Measurements from ENCODE around the gene PTCD2.

Gene PTCD2

GRCh38 chr5:72376381-72376780 lies 56.2 kb downstream of the PTCD2 start:
- no peaks in the 10 kb centered on the region for H4K20me1 ChIP-seq (ENCODE audit: insufficient read depth, low read length, poor library complexity, severe bottlenecking)
- no peaks in the 10 kb centered on the region for H3K36me3 ChIP-seq (ENCODE audit: insufficient read depth, low read length)
- no peaks in the 10 kb centered on the region for H3K4me1 ChIP-seq (ENCODE audit: insufficient read depth, low read length, poor library complexity, severe bottlenecking)
- H2AFZ ChIP-seq (ENCODE audit: low read length), result no peak overlapping the region
- H3K9ac ChIP-seq (ENCODE audit: low read depth, low read length, poor library complexity, severe bottlenecking), result no peak overlapping the region
- no peaks in the 10 kb centered on the region for H3F3A ChIP-seq (ENCODE audit: low read depth)
- no peak overlapping the region for H3K4me3 ChIP-seq (ENCODE audit: low read length, poor library complexity, severe bottlenecking)
- H3K4me2 ChIP-seq (ENCODE audit: low read depth, low read length, poor library complexity, severe bottlenecking), result no peak overlapping the region
- H3K9me3 ChIP-seq (ENCODE audit: insufficient read depth, low read depth, low read length), result no peaks in the 10 kb centered on the region
- H3K27me3 ChIP-seq (ENCODE audit: insufficient read depth, low read length, poor library complexity, severe bottlenecking), result no peaks in the 10 kb centered on the region
- no peaks in the 10 kb centered on the region for H3K79me2 ChIP-seq (ENCODE audit: insufficient read depth, low read length)
- TF ChIP-seq CTCF (conservative IDR thresholded peaks at IDR 0.05; ENCODE audit: low read length), result no peak
- no peak for TF ChIP-seq EZH2phosphoT487 (IDR thresholded peaks at IDR 0.05; ENCODE audit: borderline replicate concordance)
- H3K9me2 ChIP-seq (replicated peaks; ENCODE audit: low read depth, low read length), result no peaks in the 10 kb centered on the region

GRCh38 chr5:72377910-72378638 lies 57.9 kb downstream of the PTCD2 start:
- no peak overlapping the region for H2AFZ ChIP-seq (ENCODE audit: low read length)
- no peaks in the 10 kb centered on the region for H3K27me3 ChIP-seq (ENCODE audit: insufficient read depth, low read length, poor library complexity, severe bottlenecking)
- H4K20me1 ChIP-seq (ENCODE audit: insufficient read depth, low read length, poor library complexity, severe bottlenecking), result no peaks in the 10 kb centered on the region
- no peak overlapping the region for H3K4me3 ChIP-seq (ENCODE audit: low read length, poor library complexity, severe bottlenecking)
- H3K4me2 ChIP-seq (ENCODE audit: low read depth, low read length, poor library complexity, severe bottlenecking), result no peak overlapping the region
- H3K79me2 ChIP-seq (ENCODE audit: insufficient read depth, low read length), result no peaks in the 10 kb centered on the region
- no peaks in the 10 kb centered on the region for H3K36me3 ChIP-seq (ENCODE audit: insufficient read depth, low read length)
- TF ChIP-seq EZH2phosphoT487 (IDR thresholded peaks at IDR 0.05; ENCODE audit: borderline replicate concordance) (no peak), CTCF (conservative IDR thresholded peaks at IDR 0.05; ENCODE audit: low read length) (no peak)
- H3F3A ChIP-seq (ENCODE audit: low read depth), result no peaks in the 10 kb centered on the region
- no peaks in the 10 kb centered on the region for H3K4me1 ChIP-seq (ENCODE audit: insufficient read depth, low read length, poor library complexity, severe bottlenecking)
- no peaks in the 10 kb centered on the region for H3K9me3 ChIP-seq (ENCODE audit: insufficient read depth, low read depth, low read length)
- no peak overlapping the region for H3K9ac ChIP-seq (ENCODE audit: low read depth, low read length, poor library complexity, severe bottlenecking)
- no peaks in the 10 kb centered on the region for H3K9me2 ChIP-seq (replicated peaks; ENCODE audit: low read depth, low read length)

GRCh38 chr5:72378639-72379289 lies 58.6 kb downstream of the PTCD2 start:
- Histone ChIP-seq H3K9me3 (ENCODE audit: insufficient read depth, low read depth, low read length) (no peaks in the 10 kb centered on the region), H3K4me2 (ENCODE audit: low read depth, low read length, poor library complexity, severe bottlenecking) (no peak overlapping the region), H3K36me3 (ENCODE audit: insufficient read depth, low read length) (no peaks in the 10 kb centered on the region), H3K79me2 (ENCODE audit: insufficient read depth, low read length) (no peaks in the 10 kb centered on the region), H4K20me1 (ENCODE audit: insufficient read depth, low read length, poor library complexity, severe bottlenecking) (no peaks in the 10 kb centered on the region), H3K4me1 (ENCODE audit: insufficient read depth, low read length, poor library complexity, severe bottlenecking) (no peaks in the 10 kb centered on the region), H2AFZ (ENCODE audit: low read length) (no peak overlapping the region), H3K9ac (ENCODE audit: low read depth, low read length, poor library complexity, severe bottlenecking) (no peak overlapping the region), H3F3A (ENCODE audit: low read depth) (no peaks in the 10 kb centered on the region), H3K4me3 (ENCODE audit: low read length, poor library complexity, severe bottlenecking) (no peak overlapping the region), H3K9me2 (replicated peaks; ENCODE audit: low read depth, low read length) (no peaks in the 10 kb centered on the region), H3K27me3 (ENCODE audit: insufficient read depth, low read length, poor library complexity, severe bottlenecking) (no peaks in the 10 kb centered on the region)
- TF ChIP-seq EZH2phosphoT487 (IDR thresholded peaks at IDR 0.05; ENCODE audit: borderline replicate concordance) (no peak), CTCF (conservative IDR thresholded peaks at IDR 0.05; ENCODE audit: low read length) (no peak)
